ENCODE data around the gene RICTOR.
"Not testable (repeated sequence)": the region's sequence is repeated elsewhere in the genome, so short reads cannot be mapped to it uniquely, and the experiment has no call there.

Gene RICTOR

GRCh38 chr5:39014561-39014960 lies 59.6 kb downstream of the RICTOR start:
- Histone ChIP-seq H3K9ac (ENCODE audit: low read length) (no peak overlapping the region), H3K4ac (ENCODE audit: low read depth, low read length) (no peak overlapping the region), H4K5ac (ENCODE audit: low read length) (no peak overlapping the region), H3K56ac (ENCODE audit: low read length) (no peak overlapping the region), H3K79me2 (ENCODE audit: control insufficient read depth, insufficient read depth, low read length) (no peaks in the 10 kb centered on the region), H2BK5ac (ENCODE audit: low read length) (no peak overlapping the region), H3K18ac (ENCODE audit: low read length) (no peak overlapping the region), H2BK15ac (replicated peaks; ENCODE audit: low read depth) (no peak overlapping the region), H3K27me3 (ENCODE audit: insufficient read depth, low read length, poor library complexity) (no peaks in the 10 kb centered on the region), H3K4me1 (ENCODE audit: control insufficient read depth, low read depth, low read length) (no peaks in the 10 kb centered on the region), H3K79me1 (ENCODE audit: low read length) (no peaks in the 10 kb centered on the region), H3K27ac (ENCODE audit: low read depth, low read length) (no peak overlapping the region), H3K4me3 (ENCODE audit: low read length) (no peak overlapping the region), H3K23ac (ENCODE audit: low read length) (no peak overlapping the region), H4K8ac (ENCODE audit: low read depth, low read length) (no peak overlapping the region), H2BK120ac (ENCODE audit: low read depth, low read length) (no peak overlapping the region), H2AK5ac (ENCODE audit: low read length) (no peak overlapping the region), H3K36me3 (ENCODE audit: control insufficient read depth, insufficient read depth, low read length) (no peaks in the 10 kb centered on the region), H3K4me2 (ENCODE audit: low read length) (no peak overlapping the region)
- WGBS (ENCODE audit: extremely low coverage, insufficient coverage, low lambda C conversion rate) = 100% methylated on average over 1 of the region's 2 CpGs
- peak; percentile 60 for DNase-seq

GRCh38 chr5:39013938-39014337 lies 60.3 kb downstream of the RICTOR start:
- no peak for DNase-seq
- WGBS (ENCODE audit: extremely low coverage, insufficient coverage, low lambda C conversion rate) = no CpG with 5 or more reads among the region's 2 CpGs

DNA sequence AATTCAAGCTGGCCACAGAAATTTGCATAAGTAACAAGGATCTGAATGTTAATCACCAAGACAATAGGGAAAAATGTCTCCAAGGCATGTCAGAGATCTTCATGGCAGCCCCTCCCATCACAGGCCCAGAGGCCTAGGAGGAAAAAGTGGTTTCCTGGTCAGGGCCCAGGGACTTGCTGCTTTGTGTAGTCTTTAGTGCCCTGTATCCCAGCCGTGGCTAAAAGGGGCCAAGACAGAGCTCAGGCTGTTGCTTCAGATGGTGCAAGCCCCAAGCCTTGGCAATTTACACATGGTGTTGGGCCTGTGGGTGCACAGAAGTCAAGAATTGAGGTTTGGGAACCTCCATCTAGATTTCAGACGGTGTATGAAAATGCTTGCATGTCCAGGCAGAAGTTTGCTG lies 63.2 kb downstream of the RICTOR start:
- H2BK5ac ChIP-seq (ENCODE audit: low read length); H3K23ac ChIP-seq (ENCODE audit: low read length); H3K27ac ChIP-seq (ENCODE audit: low read depth, low read length); DNase-seq; H3K4me2 ChIP-seq (ENCODE audit: low read length); H4K8ac ChIP-seq (ENCODE audit: low read depth, low read length); H3K9ac ChIP-seq (ENCODE audit: low read length); H3K4me1 ChIP-seq (ENCODE audit: control insufficient read depth, low read depth, low read length); H3K4me3 ChIP-seq (ENCODE audit: low read length); H3K27me3 ChIP-seq (ENCODE audit: insufficient read depth, low read length, poor library complexity); H2AK5ac ChIP-seq (ENCODE audit: low read length); H3K79me2 ChIP-seq (ENCODE audit: control insufficient read depth, insufficient read depth, low read length); H2BK15ac ChIP-seq (replicated peaks; ENCODE audit: low read depth); H3K4ac ChIP-seq (ENCODE audit: low read depth, low read length); H3K56ac ChIP-seq (ENCODE audit: low read length); H3K79me1 ChIP-seq (ENCODE audit: low read length); H2BK120ac ChIP-seq (ENCODE audit: low read depth, low read length); H3K36me3 ChIP-seq (ENCODE audit: control insufficient read depth, insufficient read depth, low read length); H3K18ac ChIP-seq (ENCODE audit: low read length); H4K5ac ChIP-seq (ENCODE audit: low read length): not testable (repeated sequence)
- WGBS (ENCODE audit: extremely low coverage, insufficient coverage, low lambda C conversion rate) = no CpG with 5 or more reads among the region's 2 CpGs

More at GRCh38 chr5:39013938-39014337, 60.3 kb downstream of the RICTOR start:
- H3K4me3 ChIP-seq (ENCODE audit: low read length) = no peak overlapping the region
- H3K36me3 ChIP-seq (ENCODE audit: control insufficient read depth, insufficient read depth, low read length) = no peaks in the 10 kb centered on the region
- no peaks in the 10 kb centered on the region for H3K79me1 ChIP-seq (ENCODE audit: low read length)
- H3K4me2 ChIP-seq (ENCODE audit: low read length) = no peak overlapping the region
- H3K23ac ChIP-seq (ENCODE audit: low read length) = no peak overlapping the region
- H3K9ac ChIP-seq (ENCODE audit: low read length) = no peak overlapping the region
- no peak overlapping the region for H3K18ac ChIP-seq (ENCODE audit: low read length)
- H3K56ac ChIP-seq (ENCODE audit: low read length) = no peak overlapping the region
- no peak overlapping the region for H2BK120ac ChIP-seq (ENCODE audit: low read depth, low read length)
- no peak overlapping the region for H4K8ac ChIP-seq (ENCODE audit: low read depth, low read length)
- H3K4me1 ChIP-seq (ENCODE audit: control insufficient read depth, low read depth, low read length) = no peaks in the 10 kb centered on the region
- no peak overlapping the region for H3K27ac ChIP-seq (ENCODE audit: low read depth, low read length)
- H2BK15ac ChIP-seq (replicated peaks; ENCODE audit: low read depth) = no peak overlapping the region
- no peaks in the 10 kb centered on the region for H3K27me3 ChIP-seq (ENCODE audit: insufficient read depth, low read length, poor library complexity)
- H2AK5ac ChIP-seq (ENCODE audit: low read length) = no peak overlapping the region
- H2BK5ac ChIP-seq (ENCODE audit: low read length) = no peak overlapping the region
- H3K4ac ChIP-seq (ENCODE audit: low read depth, low read length) = no peak overlapping the region
- no peaks in the 10 kb centered on the region for H3K79me2 ChIP-seq (ENCODE audit: control insufficient read depth, insufficient read depth, low read length)
- H4K5ac ChIP-seq (ENCODE audit: low read length) = no peak overlapping the region

DNA sequence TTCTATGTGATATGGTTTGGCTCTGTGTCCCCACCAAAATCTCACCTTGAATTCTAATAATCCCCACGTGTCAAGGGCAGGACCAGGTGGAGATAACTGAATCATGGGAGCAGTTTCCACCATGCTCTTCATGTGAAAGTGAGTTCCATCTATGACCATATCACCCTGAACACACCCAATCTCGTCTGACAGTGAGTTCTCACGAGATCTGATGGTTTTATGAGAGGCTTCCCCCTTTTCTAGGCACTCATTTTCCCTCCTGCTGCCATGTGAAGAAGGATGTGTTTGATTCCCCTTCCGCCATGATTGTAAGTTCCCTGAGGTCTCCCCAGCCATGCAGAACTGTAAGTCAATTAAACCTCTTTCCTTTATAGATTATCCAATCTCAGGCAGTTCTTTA lies 64.2 kb downstream of the RICTOR start:
- no peak overlapping the region for H3K4ac ChIP-seq (ENCODE audit: low read depth, low read length)
- no peak overlapping the region for H2AK5ac ChIP-seq (ENCODE audit: low read length)
- H2BK5ac ChIP-seq (ENCODE audit: low read length) = no peak overlapping the region
- H4K8ac ChIP-seq (ENCODE audit: low read depth, low read length) = no peak overlapping the region
- H3K79me2 ChIP-seq (ENCODE audit: control insufficient read depth, insufficient read depth, low read length) = no peaks in the 10 kb centered on the region
- no peak overlapping the region for H3K9ac ChIP-seq (ENCODE audit: low read length)
- H3K27ac ChIP-seq (ENCODE audit: low read depth, low read length) = no peak overlapping the region
- no peak overlapping the region for H2BK120ac ChIP-seq (ENCODE audit: low read depth, low read length)
- H3K18ac ChIP-seq (ENCODE audit: low read length) = no peak overlapping the region
- no peak overlapping the region for H2BK15ac ChIP-seq (replicated peaks; ENCODE audit: low read depth)
- no peak overlapping the region for H4K5ac ChIP-seq (ENCODE audit: low read length)
- no peak overlapping the region for H3K4me3 ChIP-seq (ENCODE audit: low read length)
- WGBS (ENCODE audit: extremely low coverage, insufficient coverage, low lambda C conversion rate) = no CpG with 5 or more reads among the region's 4 CpGs
- H3K36me3 ChIP-seq (ENCODE audit: control insufficient read depth, insufficient read depth, low read length) = no peaks in the 10 kb centered on the region
- no peaks in the 10 kb centered on the region for H3K79me1 ChIP-seq (ENCODE audit: low read length)
- no peak for DNase-seq
- no peak overlapping the region for H3K56ac ChIP-seq (ENCODE audit: low read length)
- no peak overlapping the region for H3K4me2 ChIP-seq (ENCODE audit: low read length)
- H3K4me1 ChIP-seq (ENCODE audit: control insufficient read depth, low read depth, low read length) = no peaks in the 10 kb centered on the region
- no peaks in the 10 kb centered on the region for H3K27me3 ChIP-seq (ENCODE audit: insufficient read depth, low read length, poor library complexity)
- H3K23ac ChIP-seq (ENCODE audit: low read length) = no peak overlapping the region

DNA sequence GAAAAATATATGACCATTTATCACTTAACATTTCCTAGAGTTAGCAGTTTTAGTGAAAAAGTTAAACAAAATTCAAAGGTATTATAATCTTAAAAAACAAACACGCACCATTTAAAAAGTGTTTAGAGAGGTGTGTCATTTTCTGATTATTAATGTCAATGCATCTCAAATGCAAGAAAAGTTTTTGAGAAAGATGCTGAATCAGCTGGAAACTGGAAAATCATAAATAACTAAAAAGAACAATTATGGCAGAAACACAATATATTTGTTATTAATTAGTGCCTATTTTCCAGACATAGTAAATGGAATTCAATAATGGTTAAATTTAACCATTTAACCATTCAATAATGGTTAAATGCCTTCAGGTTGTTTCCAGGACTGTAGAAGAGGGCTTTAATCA lies 64.9 kb downstream of the RICTOR start:
- H3K23ac ChIP-seq (ENCODE audit: low read length) = no peak overlapping the region
- H3K79me2 ChIP-seq (ENCODE audit: control insufficient read depth, insufficient read depth, low read length) = no peaks in the 10 kb centered on the region
- DNase-seq = no peak
- no peak overlapping the region for H4K8ac ChIP-seq (ENCODE audit: low read depth, low read length)
- H3K4me2 ChIP-seq (ENCODE audit: low read length) = no peak overlapping the region
- H3K79me1 ChIP-seq (ENCODE audit: low read length) = no peaks in the 10 kb centered on the region
- no peaks in the 10 kb centered on the region for H3K4me1 ChIP-seq (ENCODE audit: control insufficient read depth, low read depth, low read length)
- H3K27me3 ChIP-seq (ENCODE audit: insufficient read depth, low read length, poor library complexity) = no peaks in the 10 kb centered on the region
- H3K9ac ChIP-seq (ENCODE audit: low read length) = no peak overlapping the region
- no peak overlapping the region for H4K5ac ChIP-seq (ENCODE audit: low read length)
- no peak overlapping the region for H2BK5ac ChIP-seq (ENCODE audit: low read length)
- no peak overlapping the region for H3K27ac ChIP-seq (ENCODE audit: low read depth, low read length)
- no peak overlapping the region for H3K56ac ChIP-seq (ENCODE audit: low read length)
- H3K4me3 ChIP-seq (ENCODE audit: low read length) = no peak overlapping the region
- H2AK5ac ChIP-seq (ENCODE audit: low read length) = no peak overlapping the region
- H2BK15ac ChIP-seq (replicated peaks; ENCODE audit: low read depth) = no peak overlapping the region
- no peak overlapping the region for H2BK120ac ChIP-seq (ENCODE audit: low read depth, low read length)
- no peaks in the 10 kb centered on the region for H3K36me3 ChIP-seq (ENCODE audit: control insufficient read depth, insufficient read depth, low read length)
- no peak overlapping the region for H3K18ac ChIP-seq (ENCODE audit: low read length)
- no CpG with 5 or more reads among the region's 1 CpG for WGBS (ENCODE audit: extremely low coverage, insufficient coverage, low lambda C conversion rate)
- H3K4ac ChIP-seq (ENCODE audit: low read depth, low read length) = no peak overlapping the region

- Histone ChIP-seq H2AK5ac (ENCODE audit: low read length) (no peak overlapping the region), H3K4me1 (ENCODE audit: control insufficient read depth, low read depth, low read length) (no peaks in the 10 kb centered on the region), H4K8ac (ENCODE audit: low read depth, low read length) (no peak overlapping the region), H3K79me2 (ENCODE audit: control insufficient read depth, insufficient read depth, low read length) (no peaks in the 10 kb centered on the region), H3K56ac (ENCODE audit: low read length) (no peak overlapping the region), H3K79me1 (ENCODE audit: low read length) (no peaks in the 10 kb centered on the region), H3K18ac (ENCODE audit: low read length) (no peak overlapping the region), H2BK5ac (ENCODE audit: low read length) (no peak overlapping the region), H3K4ac (ENCODE audit: low read depth, low read length) (no peak overlapping the region), H4K5ac (ENCODE audit: low read length) (no peak overlapping the region), H3K27ac (ENCODE audit: low read depth, low read length) (no peak overlapping the region), H3K36me3 (ENCODE audit: control insufficient read depth, insufficient read depth, low read length) (no peaks in the 10 kb centered on the region), H2BK120ac (ENCODE audit: low read depth, low read length) (no peak overlapping the region), H3K27me3 (ENCODE audit: insufficient read depth, low read length, poor library complexity) (no peaks in the 10 kb centered on the region), H3K4me2 (ENCODE audit: low read length) (no peak overlapping the region), H3K23ac (ENCODE audit: low read length) (no peak overlapping the region), H3K9ac (ENCODE audit: low read length) (no peak overlapping the region), H2BK15ac (replicated peaks; ENCODE audit: low read depth) (no peak overlapping the region), H3K4me3 (ENCODE audit: low read length) (no peak overlapping the region)
- DNase-seq = no peak
- no CpG with 5 or more reads among the region's 2 CpGs for WGBS (ENCODE audit: extremely low coverage, insufficient coverage, low lambda C conversion rate)
These were observed 67.5 kb downstream of the RICTOR start for GRCh38 chr5:39006650-39007049.

Measured in mesendoderm (in vitro differentiated cells).